Cortex of kidney (tissue), 1 donor: ENCODE data around the gene KIFC3.
"Not testable (repeated sequence)": the region's sequence is repeated elsewhere in the genome, so short reads cannot be mapped to it uniquely, and the experiment has no call there.

ENCODE experiments used
- DNase-seq: peaks from one replicate; lab custom pipeline; 2025; lab: John Stamatoyannopoulos, UW

Gene KIFC3

DNA sequence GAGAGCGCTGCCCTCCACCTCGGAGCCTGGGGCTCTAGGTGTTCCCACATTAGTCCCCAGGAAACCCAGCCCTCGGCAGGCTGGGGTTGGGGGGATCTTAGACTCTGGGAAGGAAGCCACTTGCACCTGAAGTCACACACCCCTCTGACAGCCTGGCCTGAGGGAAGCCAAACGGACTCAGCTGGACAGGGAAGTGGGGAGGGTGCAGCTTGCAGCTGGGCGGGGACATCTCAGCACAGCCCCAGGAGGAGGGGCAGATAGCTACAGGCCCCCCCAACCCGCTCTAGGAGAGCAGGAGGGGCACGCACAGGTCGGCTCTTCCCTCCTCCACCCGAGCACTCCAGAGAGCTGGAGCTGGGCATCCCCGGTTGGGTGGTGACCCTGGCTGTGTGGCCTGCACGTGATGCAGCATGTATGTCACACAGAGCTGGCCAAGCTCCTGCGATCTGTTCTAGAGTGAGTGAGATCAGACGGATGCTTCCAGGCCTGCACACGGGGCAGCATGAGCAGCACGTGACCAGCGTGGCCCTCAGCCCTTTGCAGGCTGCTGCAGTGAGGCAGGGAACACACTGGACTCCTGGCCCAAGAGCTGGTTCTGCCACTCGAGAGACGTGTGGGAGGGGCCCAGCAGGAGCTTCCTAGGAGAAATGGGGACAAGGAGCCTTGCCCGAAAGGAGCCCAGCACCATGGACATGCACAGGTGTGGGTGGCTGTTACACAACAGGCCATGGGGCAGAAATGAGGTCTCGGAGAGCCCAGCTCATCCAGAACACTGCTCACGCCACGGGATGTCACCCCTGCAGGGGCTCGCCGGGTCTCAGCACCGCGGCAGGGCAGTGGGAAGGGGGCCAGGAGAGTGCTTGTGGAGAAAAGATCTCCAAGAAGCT, 15.4 kb downstream of the KIFC3 start:
- no peak for DNase-seq

GRCh38 chr16:57785924-57786323, 16.4 kb downstream of the KIFC3 start:
- DNase-seq = no peak

DNA sequence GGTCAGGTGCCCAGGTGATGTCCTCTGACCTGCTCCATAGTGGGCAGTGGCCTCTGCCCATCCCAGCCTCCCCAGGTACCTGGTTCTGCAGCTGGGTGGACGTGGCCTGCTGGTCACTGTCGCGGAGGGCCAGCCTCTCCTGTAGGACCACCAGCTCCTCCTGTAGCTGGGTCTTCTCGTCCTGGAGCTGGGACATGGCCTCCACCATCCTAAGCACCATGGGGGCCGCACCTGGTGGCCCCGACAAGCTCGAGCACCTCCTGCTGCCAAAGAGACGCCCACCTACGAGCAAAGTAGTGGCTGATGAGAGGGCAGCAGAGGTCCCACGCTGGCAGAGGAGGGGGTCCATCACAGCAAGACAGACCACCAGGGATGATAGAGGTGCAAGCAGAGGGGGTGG, 16.9 kb downstream of the KIFC3 start:
- no peak for DNase-seq

- no peak for DNase-seq
These were observed 18.0 kb downstream of the KIFC3 start for GRCh38 chr16:57784334-57784733.

- DNase-seq = no peak
These were observed 18.4 kb downstream of the KIFC3 start for GRCh38 chr16:57783883-57784282.

DNA sequence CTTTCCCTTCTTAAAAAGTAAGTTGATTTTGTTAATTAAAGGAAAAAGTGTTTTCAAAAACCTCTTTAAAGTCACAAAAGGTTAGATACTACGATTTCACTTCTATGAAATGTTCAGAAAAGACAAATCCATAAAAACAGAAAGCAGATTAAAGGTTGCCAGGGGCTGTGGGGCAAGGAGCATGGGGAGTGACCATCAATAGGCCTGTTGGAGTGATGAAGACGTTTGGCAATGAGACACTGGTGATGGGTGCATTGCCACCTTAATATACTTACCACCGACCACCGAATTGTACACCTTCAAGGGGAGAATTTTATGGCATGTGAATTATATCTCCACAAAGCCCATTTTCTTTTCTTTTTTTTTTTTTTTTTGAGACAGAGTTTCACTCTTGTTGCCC, 19.2 kb downstream of the KIFC3 start:
- DNase-seq = no peak

GRCh38 chr16:57782607-57783055, 19.7 kb downstream of the KIFC3 start:
- DNase-seq = not testable (repeated sequence)

- DNase-seq = no peak
These were observed 20.3 kb downstream of the KIFC3 start for GRCh38 chr16:57781741-57782606.

GRCh38 chr16:57781349-57781740, 20.9 kb downstream of the KIFC3 start:
- no peak for DNase-seq

- DNase-seq = not testable (repeated sequence)
These were observed 22.5 kb downstream of the KIFC3 start for GRCh38 chr16:57779836-57780235.

DNA sequence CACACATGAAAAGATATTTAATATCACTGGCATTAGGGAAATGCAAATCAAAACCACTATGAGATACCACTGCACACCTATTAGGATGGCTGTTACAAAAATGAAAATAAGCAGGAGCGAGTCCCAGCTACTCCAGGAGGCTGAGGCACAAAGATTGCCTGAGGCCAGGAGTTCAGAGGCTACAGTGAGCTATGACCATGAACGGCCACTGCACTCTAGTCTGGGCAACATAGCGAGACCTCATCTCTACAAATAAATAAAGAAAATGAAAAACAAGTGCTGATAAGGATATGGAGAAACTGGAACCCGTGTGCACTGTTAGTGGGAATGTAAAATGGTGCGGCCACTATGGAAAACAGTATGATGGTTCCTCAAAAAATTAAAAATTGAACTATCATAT, 23.6 kb downstream of the KIFC3 start:
- DNase-seq = no peak

DNA sequence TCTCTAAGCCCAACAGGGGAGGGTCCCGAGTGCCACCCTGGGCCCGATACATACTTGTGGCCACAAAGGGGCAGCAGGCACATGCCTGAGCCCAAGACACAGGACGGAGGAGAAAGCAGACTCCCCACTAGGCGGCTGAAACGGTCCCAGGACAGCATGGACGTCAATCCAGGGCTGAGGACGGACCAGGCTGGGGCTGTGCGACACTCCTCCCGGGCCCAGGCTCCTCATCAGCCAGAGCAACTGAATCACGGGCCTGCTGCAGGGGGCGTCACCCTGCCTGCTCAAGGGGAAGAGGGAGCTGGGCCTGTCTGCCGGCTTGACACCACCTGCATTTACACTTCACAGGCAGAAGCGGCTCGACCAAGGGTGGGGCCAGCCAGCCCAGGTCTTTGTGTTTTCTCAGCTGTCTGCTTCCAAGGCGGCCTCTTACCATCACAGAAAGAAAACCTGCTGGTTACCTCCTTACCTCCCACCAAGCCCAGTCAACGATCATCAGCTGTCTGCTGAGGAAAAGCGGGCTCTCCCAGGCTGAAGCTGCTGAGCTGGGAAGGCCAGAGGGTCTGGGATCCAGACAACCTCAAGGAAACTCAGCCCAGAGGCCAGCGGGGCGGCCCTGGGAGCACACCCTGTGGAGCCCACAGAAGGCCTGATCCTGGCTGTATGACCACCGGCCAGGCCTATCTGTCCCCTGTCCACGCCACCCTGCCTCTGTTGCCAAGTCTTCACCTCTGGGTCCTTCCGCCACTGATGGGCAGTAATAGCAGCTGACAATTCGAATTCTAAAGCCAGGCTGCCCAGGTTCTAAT, 26.4 kb downstream of the KIFC3 start:
- DNase-seq = no peak

- no peak for DNase-seq
These were observed 27.5 kb downstream of the KIFC3 start for GRCh38 chr16:57774705-57775285.

DNA sequence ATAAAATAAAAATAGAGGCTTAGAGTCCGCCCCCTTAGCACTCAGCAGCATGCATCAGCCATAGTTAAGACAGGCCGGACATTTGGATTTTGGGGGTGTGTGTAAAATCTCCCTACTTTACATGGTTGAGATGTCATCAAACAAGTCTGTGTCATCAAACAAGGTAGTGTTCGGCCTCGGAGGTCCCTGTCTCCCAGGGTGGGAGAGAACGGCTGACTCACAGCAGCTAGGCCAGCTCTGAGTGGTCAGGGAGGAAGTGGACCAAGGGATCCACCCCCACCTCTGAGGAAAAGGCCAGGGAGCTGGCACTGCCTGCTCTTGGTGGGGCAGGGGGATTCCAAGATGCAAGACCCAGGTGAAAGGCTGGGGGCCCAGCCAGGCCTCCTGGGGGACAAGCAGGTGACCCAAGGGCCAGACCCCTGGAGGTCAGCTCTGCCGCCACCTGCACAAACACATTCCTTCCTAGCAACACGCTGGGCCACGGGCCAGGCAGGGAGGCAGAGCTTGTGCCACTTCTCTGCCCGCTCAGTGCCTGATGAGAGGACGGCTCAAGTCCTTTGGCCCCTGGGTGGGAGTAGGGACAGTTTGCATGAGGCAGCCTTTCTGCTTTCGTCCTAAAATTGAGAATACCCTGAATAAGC, 28.5 kb downstream of the KIFC3 start:
- DNase-seq = no peak

- DNase-seq = no peak
These were observed 29.3 kb downstream of the KIFC3 start for GRCh38 chr16:57773019-57773418.

DNA sequence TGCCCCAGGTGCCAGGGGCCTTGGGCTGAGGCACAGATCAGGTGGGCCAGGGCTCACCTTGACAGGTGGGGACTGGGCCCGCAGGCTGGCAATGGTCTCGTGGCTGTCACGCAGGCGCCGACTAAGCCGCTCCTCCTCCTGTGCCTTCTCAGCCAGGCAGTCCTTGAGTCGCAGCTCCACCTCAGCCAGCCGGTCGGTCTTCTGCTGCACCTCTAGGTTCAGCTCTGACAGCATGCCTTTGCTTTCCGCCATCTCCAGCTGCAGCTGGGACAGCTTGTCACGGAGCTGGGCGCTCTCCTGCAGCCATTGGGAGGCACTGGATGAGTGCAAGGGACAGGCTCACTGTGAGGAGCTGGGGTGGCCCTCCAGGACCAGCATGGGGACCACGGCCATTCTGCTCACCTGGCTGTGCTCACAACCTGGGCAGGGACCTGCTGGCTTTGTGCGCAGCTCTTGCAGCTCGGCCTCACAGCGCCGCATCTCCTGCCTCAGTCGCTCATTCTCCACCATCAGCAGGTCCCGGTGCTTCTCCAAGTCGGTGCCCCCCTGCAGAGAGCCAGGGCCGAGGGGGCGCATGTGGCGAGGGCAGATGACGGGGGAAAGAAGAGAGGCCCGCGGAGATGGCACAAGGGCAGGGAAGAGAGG, 31.0 kb downstream of the KIFC3 start:
- no peak for DNase-seq

- no peak for DNase-seq
These were observed 31.9 kb downstream of the KIFC3 start for GRCh38 chr16:57770361-57770760.

- DNase-seq = no peak
These were observed 32.6 kb downstream of the KIFC3 start for GRCh38 chr16:57769541-57770145.

- no peak for DNase-seq
These were observed 35.5 kb downstream of the KIFC3 start for GRCh38 chr16:57766714-57767348.
